Cortex of kidney (tissue), 1 donor: ENCODE results near the gene ATAD1.

Experiments used
- DNase-seq: peaks from one replicate; lab custom pipeline; 2025; lab: John Stamatoyannopoulos, UW

ATAD1 gene

GRCh38 chr10:87715552-87716347 is 102.3 kb downstream of the ATAD1 start:
- DNase-seq, result no peak

GRCh38 chr10:87713707-87714106 is 104.3 kb downstream of the ATAD1 start:
- no peak for DNase-seq

DNA sequence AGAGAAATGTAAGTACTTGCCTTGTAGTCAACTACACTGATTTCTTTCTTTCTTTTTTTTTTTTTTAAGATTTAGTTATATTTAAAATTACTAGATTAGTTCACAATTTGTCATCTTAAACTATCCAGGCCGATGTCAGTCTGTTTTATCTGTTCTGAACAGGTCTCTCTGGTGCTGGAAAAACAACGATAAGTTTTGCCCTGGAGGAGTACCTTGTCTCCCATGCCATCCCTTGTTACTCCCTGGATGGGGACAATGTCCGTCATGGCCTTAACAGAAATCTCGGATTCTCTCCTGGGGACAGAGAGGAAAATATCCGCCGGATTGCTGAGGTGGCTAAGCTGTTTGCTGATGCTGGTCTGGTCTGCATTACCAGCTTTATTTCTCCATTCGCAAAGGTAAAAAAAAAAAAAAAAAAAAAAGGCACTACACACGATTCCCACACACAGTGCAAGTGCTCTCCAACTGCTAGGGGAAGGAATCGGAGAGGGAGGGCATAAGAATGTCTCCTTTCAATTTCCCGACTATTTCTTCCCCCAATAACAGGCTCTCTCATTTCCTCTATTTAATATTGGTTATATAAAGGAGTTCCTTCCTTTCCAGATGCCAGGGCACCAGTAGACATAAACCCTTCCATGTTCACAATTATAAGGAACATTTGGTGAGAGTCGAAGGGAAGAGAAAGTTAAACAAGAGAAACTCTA is 105.0 kb downstream of the ATAD1 start:
- no peak for DNase-seq

GRCh38 chr10:87707254-87707653 is 110.8 kb downstream of the ATAD1 start:
- DNase-seq, result no peak

GRCh38 chr10:87706731-87707130 is 111.3 kb downstream of the ATAD1 start:
- DNase-seq, result no peak

DNA sequence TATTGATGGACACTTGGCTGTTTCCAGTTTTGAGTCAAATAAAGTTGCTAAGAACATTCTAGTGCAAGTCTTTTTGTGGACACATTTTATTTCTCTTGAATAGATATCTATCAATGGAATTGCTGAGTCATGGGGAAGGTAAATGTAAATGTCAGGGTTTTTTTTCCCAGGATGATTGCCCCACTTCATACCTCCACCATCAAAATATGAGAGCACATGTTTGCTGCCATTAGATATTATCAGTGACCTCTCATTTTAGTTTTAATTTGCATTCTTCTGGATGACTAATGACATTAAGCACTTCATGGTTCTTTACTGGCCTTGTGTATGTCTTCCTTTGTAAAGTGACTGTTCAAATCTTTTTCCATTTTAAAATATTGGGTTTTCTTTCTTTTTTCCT is 112.7 kb downstream of the ATAD1 start:
- DNase-seq, result no peak

DNA sequence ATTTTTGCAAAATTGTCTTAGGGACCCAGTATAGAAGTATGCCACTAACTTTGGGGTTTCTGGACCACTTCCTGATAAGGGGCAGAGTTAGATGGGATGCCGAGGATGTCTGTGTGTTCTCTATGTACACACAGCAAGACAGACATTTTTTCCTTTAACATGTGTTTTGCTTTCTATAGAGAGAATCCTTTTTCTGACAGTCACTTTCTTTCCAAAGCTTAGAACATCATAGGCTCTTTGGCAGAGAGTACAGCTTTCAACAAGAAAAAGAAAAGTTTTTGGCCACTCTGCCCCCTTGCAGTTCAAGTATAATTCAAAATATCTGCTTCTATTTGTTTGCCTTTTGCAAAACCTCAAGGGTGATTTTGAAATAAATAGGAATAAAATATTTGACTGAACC is 114.3 kb downstream of the ATAD1 start:
- no peak for DNase-seq

DNA sequence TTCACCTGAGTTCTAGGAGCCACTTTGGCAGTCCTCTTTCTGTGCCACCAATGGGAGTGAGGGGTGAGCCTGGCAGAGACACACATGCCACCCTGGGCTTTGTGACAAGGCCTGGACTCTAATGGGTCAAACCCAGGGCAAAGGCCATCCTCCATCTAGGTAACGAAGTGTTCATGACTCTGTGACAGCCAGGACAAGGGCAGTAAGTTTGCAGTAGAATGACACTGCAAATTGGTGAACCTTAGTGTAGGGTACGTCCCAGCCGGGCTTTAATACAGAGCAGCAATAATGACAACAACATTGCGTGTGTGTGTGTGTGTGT is 115.1 kb downstream of the ATAD1 start:
- DNase-seq, result no peak

- DNase-seq, result no peak
Measured at GRCh38 chr10:87702260-87702972, 115.6 kb downstream of the ATAD1 start.
